SH-SY5Y (cell line): Measurements from ENCODE around the gene DLG2.

Experiments used
- GATA2 ChIP-seq: IDR thresholded peaks from 2 replicates; pipeline ENCODE4 v1.6.1; 2011; ENCODE audit warnings: mild to moderate bottlenecking, low read depth, low read length
- GATA3 ChIP-seq: IDR thresholded peaks from 2 replicates; pipeline ENCODE4 v1.6.1; 2011; ENCODE audit warnings: low read depth, mild to moderate bottlenecking, low read length, moderate library complexity

DNA sequence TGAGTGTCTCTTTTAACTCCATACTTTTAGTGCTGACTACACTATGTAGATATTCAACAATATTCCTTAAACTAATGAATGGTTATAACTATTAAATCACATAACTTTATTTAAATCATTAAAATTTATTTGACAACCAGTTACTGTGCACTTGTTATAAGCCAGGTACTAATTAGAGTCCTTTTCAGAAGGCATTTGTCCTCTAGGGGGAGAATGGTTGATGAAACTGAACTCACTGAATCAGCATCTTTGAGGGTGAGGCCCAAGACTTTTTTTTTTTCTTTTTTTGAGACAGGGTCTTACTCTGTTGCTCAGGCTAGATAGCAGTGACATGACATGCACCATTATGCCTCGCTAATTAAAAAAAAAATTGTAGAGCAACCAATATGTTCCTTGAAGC lies 1825.3 kb downstream of the DLG2 start:
- no peak for TF ChIP-seq GATA2
- no peak for TF ChIP-seq GATA3
